Breast epithelium (tissue), 3 donors: ENCODE results near the gene ERFE.

Source experiments
- POLR2A ChIP-seq: fragments of 450-650 bp; IDR thresholded peaks from one replicate; pipeline ENCODE4 v1.6.1; 2016; ENCODE audit warnings: antibody characterized with exemption, mild to moderate bottlenecking, moderate library complexity
- POLR2AphosphoS5 ChIP-seq, 3 donors: sonication (generic); formaldehyde crosslinking; IDR thresholded peaks; one replicate each; pipeline ENCODE4 v1.6.1; 2017; ENCODE audit warnings: antibody characterized with exemption in 3 of 3
- TF ChIP-seq, protein P1 (sequence below), 3 donors: fragments of 450-650 bp; IDR thresholded peaks; one replicate each; pipeline ENCODE4 v1.5.1; 2016 to 2017; ENCODE audit warnings: antibody characterized with exemption in 3 of 3, mild to moderate bottlenecking in 3 of 3, moderate library complexity in 3 of 3

DNA sequence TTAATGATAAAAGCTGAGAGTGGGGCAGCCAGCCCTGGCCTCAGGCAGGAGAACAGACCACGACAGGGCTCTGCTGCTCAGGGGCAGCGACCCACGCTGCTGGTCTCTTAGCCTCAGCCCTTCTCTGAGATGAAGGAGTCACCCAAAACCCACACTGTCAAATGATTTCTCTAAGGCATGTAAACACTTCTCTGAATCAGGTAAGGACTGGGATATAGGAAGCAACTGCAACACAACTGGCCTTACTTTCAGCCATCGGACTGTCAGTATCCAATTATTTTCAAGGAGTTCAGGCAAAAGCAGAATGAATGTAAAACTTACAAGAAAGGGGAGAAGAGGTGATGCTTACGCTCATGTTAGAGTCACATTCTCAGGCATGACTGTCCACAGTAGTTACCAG, 21.8 kb downstream of the ERFE start:
- TF ChIP-seq, protein P1, sequence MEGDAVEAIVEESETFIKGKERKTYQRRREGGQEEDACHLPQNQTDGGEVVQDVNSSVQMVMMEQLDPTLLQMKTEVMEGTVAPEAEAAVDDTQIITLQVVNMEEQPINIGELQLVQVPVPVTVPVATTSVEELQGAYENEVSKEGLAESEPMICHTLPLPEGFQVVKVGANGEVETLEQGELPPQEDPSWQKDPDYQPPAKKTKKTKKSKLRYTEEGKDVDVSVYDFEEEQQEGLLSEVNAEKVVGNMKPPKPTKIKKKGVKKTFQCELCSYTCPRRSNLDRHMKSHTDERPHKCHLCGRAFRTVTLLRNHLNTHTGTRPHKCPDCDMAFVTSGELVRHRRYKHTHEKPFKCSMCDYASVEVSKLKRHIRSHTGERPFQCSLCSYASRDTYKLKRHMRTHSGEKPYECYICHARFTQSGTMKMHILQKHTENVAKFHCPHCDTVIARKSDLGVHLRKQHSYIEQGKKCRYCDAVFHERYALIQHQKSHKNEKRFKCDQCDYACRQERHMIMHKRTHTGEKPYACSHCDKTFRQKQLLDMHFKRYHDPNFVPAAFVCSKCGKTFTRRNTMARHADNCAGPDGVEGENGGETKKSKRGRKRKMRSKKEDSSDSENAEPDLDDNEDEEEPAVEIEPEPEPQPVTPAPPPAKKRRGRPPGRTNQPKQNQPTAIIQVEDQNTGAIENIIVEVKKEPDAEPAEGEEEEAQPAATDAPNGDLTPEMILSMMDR (IDR thresholded peaks at IDR 0.05): no peak
- TF ChIP-seq POLR2AphosphoS5 (IDR thresholded peaks at IDR 0.05) (no peak), POLR2A (no peak)
